ENCODE measurements around the gene RUBCN. TPM values are rescaled to one million over a fixed set of nuclear protein-coding genes. Genes with fewer than 3 reads are reported as not detected.

RUBCN gene
- total and polyA plus RNA-seq, 10 of the 15 experiments (the other 5 are each of a cell fraction or from before 2014, with no cell fraction given) = 15.5 to 79.9 (median 40.4) TPM

DNA sequence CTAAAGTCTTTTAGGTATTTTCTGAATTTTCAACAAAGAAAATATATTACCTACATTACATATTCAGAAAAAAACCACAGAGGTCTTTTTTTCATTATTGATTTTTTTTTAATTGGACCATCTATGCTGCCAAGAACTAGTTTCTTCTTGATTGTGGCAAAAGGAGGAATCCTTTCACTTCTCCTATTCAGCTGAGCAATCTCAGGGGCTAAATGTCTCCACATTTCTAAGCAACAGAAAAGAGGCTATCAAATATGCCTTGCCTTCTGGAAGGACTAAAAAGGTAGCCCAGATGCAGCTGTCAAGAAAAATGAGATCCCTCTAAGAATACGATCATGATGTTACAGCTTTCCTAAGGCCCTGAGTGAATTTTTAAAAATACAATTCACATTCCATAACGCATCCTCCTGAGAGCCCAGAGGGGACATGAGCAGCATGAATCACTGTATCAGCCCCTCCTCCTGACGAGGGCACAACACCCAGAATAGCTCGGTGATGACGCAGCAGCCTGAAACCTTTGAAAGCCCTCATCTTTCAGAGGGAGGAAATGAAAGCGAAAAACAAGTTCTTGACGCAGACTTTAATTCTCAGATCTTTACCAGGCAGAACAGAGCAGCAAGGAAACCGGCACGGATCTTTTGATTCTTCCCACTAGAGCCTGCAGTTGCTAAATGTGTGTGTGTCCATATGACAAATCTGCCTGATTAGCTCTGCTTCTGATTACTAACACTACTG is 24.6 kb downstream of the RUBCN start (continued):
- TF ChIP-seq, protein P1, sequence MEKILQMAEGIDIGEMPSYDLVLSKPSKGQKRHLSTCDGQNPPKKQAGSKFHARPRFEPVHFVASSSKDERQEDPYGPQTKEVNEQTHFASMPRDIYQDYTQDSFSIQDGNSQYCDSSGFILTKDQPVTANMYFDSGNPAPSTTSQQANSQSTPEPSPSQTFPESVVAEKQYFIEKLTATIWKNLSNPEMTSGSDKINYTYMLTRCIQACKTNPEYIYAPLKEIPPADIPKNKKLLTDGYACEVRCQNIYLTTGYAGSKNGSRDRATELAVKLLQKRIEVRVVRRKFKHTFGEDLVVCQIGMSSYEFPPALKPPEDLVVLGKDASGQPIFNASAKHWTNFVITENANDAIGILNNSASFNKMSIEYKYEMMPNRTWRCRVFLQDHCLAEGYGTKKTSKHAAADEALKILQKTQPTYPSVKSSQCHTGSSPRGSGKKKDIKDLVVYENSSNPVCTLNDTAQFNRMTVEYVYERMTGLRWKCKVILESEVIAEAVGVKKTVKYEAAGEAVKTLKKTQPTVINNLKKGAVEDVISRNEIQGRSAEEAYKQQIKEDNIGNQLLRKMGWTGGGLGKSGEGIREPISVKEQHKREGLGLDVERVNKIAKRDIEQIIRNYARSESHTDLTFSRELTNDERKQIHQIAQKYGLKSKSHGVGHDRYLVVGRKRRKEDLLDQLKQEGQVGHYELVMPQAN (conservative IDR thresholded peaks at IDR 0.05) = no peak; the same call in 1 of the 2 replicates
- TF ChIP-seq, protein P2, sequence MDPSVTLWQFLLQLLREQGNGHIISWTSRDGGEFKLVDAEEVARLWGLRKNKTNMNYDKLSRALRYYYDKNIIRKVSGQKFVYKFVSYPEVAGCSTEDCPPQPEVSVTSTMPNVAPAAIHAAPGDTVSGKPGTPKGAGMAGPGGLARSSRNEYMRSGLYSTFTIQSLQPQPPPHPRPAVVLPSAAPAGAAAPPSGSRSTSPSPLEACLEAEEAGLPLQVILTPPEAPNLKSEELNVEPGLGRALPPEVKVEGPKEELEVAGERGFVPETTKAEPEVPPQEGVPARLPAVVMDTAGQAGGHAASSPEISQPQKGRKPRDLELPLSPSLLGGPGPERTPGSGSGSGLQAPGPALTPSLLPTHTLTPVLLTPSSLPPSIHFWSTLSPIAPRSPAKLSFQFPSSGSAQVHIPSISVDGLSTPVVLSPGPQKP (IDR thresholded peaks at IDR 0.05; ENCODE audit: low read depth, low read length) = no peak
- peak; percentile 41; the same call in 1 of the 2 replicates for TF ChIP-seq GATAD2B (conservative IDR thresholded peaks at IDR 0.05; ENCODE audit: low read depth)
- TF ChIP-seq FOS (IDR thresholded peaks at IDR 0.05; ENCODE audit: borderline replicate concordance, extremely low read depth, insufficient read length) = no peak
- TF ChIP-seq, protein P3, sequence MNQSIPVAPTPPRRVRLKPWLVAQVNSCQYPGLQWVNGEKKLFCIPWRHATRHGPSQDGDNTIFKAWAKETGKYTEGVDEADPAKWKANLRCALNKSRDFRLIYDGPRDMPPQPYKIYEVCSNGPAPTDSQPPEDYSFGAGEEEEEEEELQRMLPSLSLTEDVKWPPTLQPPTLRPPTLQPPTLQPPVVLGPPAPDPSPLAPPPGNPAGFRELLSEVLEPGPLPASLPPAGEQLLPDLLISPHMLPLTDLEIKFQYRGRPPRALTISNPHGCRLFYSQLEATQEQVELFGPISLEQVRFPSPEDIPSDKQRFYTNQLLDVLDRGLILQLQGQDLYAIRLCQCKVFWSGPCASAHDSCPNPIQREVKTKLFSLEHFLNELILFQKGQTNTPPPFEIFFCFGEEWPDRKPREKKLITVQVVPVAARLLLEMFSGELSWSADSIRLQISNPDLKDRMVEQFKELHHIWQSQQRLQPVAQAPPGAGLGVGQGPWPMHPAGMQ (IDR thresholded peaks at IDR 0.05; ENCODE audit: borderline replicate concordance) = no peak
- TF ChIP-seq PML (IDR thresholded peaks at IDR 0.05; ENCODE audit: low read length) = peak; percentile 69
- no peak for TF ChIP-seq HDAC6 (IDR thresholded peaks at IDR 0.05; ENCODE audit: unreplicated experiment)
- TF ChIP-seq TCF7 (IDR thresholded peaks at IDR 0.05; ENCODE audit: borderline replicate concordance) = 0 out of 2 replicates have a peak, but pooled peaks have one; percentile 63
- TF ChIP-seq TCF12 (IDR thresholded peaks at IDR 0.05; ENCODE audit: low read depth, low read length) = peak; percentile 69; the same call in 1 of the 2 replicates
- peak; percentile 97 for TF ChIP-seq ATF7 (IDR thresholded peaks at IDR 0.05; ENCODE audit: low read depth)
- peak; percentile 95 for TF ChIP-seq ZBED1 (IDR thresholded peaks at IDR 0.05; ENCODE audit: borderline replicate concordance)
- peak; percentile 92 for TF ChIP-seq NBN (IDR thresholded peaks at IDR 0.05)
- TF ChIP-seq, protein P4, sequence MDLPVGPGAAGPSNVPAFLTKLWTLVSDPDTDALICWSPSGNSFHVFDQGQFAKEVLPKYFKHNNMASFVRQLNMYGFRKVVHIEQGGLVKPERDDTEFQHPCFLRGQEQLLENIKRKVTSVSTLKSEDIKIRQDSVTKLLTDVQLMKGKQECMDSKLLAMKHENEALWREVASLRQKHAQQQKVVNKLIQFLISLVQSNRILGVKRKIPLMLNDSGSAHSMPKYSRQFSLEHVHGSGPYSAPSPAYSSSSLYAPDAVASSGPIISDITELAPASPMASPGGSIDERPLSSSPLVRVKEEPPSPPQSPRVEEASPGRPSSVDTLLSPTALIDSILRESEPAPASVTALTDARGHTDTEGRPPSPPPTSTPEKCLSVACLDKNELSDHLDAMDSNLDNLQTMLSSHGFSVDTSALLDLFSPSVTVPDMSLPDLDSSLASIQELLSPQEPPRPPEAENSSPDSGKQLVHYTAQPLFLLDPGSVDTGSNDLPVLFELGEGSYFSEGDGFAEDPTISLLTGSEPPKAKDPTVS (IDR thresholded peaks at IDR 0.05; ENCODE audit: low read depth, low read length) = no peak
- TF ChIP-seq, protein P5, sequence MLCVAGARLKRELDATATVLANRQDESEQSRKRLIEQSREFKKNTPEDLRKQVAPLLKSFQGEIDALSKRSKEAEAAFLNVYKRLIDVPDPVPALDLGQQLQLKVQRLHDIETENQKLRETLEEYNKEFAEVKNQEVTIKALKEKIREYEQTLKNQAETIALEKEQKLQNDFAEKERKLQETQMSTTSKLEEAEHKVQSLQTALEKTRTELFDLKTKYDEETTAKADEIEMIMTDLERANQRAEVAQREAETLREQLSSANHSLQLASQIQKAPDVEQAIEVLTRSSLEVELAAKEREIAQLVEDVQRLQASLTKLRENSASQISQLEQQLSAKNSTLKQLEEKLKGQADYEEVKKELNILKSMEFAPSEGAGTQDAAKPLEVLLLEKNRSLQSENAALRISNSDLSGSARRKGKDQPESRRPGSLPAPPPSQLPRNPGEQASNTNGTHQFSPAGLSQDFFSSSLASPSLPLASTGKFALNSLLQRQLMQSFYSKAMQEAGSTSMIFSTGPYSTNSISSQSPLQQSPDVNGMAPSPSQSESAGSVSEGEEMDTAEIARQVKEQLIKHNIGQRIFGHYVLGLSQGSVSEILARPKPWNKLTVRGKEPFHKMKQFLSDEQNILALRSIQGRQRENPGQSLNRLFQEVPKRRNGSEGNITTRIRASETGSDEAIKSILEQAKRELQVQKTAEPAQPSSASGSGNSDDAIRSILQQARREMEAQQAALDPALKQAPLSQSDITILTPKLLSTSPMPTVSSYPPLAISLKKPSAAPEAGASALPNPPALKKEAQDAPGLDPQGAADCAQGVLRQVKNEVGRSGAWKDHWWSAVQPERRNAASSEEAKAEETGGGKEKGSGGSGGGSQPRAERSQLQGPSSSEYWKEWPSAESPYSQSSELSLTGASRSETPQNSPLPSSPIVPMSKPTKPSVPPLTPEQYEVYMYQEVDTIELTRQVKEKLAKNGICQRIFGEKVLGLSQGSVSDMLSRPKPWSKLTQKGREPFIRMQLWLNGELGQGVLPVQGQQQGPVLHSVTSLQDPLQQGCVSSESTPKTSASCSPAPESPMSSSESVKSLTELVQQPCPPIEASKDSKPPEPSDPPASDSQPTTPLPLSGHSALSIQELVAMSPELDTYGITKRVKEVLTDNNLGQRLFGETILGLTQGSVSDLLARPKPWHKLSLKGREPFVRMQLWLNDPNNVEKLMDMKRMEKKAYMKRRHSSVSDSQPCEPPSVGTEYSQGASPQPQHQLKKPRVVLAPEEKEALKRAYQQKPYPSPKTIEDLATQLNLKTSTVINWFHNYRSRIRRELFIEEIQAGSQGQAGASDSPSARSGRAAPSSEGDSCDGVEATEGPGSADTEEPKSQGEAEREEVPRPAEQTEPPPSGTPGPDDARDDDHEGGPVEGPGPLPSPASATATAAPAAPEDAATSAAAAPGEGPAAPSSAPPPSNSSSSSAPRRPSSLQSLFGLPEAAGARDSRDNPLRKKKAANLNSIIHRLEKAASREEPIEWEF (IDR thresholded peaks at IDR 0.05; ENCODE audit: insufficient replicate concordance, low read depth, low read length) = no peak
- TF ChIP-seq EED (IDR thresholded peaks at IDR 0.05; ENCODE audit: low read depth) = peak; percentile 98

Measured in GM12878 (cell line).